HG02884 (cell line): ENCODE results near the gene ARHGAP11A.
"Not testable (repeated sequence)": the region's sequence is repeated elsewhere in the genome, so short reads cannot be mapped to it uniquely, and the experiment has no call there.

Experiments
- ATAC-seq: cut with Tn5 transposase; IDR thresholded peaks from one replicate; pipeline ENCODE4 v1.9.1; 2021; ENCODE audit warnings: mild to moderate bottlenecking, moderate library complexity; ENCODE audit not compliant: unreplicated experiment

Gene ARHGAP11A

GRCh38 chr15:32615051-32615870 lies at the start of gene ARHGAP11A:
TSS of gene ARHGAP11A (plus strand) at chr15:32615504. CDS start at chr15:32616212, 708 bp downstream.
- peak; percentile 61 for ATAC-seq

- ATAC-seq = not testable (repeated sequence)
These were observed 46.3 kb upstream of the ARHGAP11A start for GRCh38 chr15:32568988-32569387.

- ATAC-seq = not testable (repeated sequence)
These were observed 36.8 kb upstream of the ARHGAP11A start for GRCh38 chr15:32578482-32578881.

- not testable (repeated sequence) for ATAC-seq
These were observed 29.5 kb upstream of the ARHGAP11A start for GRCh38 chr15:32585844-32586243.

GRCh38 chr15:32593151-32593550 lies 22.2 kb upstream of the ARHGAP11A start, which contains the start of gene GOLGA8N:
TSS of gene GOLGA8N (plus strand) at chr15:32593456.
- not testable (repeated sequence) for ATAC-seq

GRCh38 chr15:32609518-32609917 lies 5.8 kb upstream of the ARHGAP11A start:
- ATAC-seq = not testable (repeated sequence)

GRCh38 chr15:32610719-32611118 lies 4.6 kb upstream of the ARHGAP11A start:
- ATAC-seq = not testable (repeated sequence)

- ATAC-seq = peak; percentile 29
These were observed 623 bp upstream of the ARHGAP11A start for GRCh38 chr15:32614712-32615050.

GRCh38 chr15:32615871-32616426 lies 645 bp downstream of the ARHGAP11A start:
- peak; percentile 22 for ATAC-seq

GRCh38 chr15:32636410-32636809 lies 21.1 kb downstream of the ARHGAP11A start:
- ATAC-seq = no peak

- peak; percentile 62 for ATAC-seq
These were observed 21.7 kb downstream of the ARHGAP11A start for GRCh38 chr15:32636908-32637567.

GRCh38 chr15:32637704-32638103 lies 22.4 kb downstream of the ARHGAP11A start:
- no peak for ATAC-seq

GRCh38 chr15:32641517-32642059 lies 26.3 kb downstream of the ARHGAP11A start, which contains the start of gene SCG5:
TSS of gene SCG5 (plus strand) at chr15:32641710. CDS start at chr15:32643593, 1,883 bp downstream.
- no peak for ATAC-seq

GRCh38 chr15:32642667-32643435 lies 27.5 kb downstream of the ARHGAP11A start:
- no peak for ATAC-seq

- no peak for ATAC-seq
These were observed 28.7 kb downstream of the ARHGAP11A start for GRCh38 chr15:32643907-32644445.

- ATAC-seq = no peak
These were observed 31.0 kb downstream of the ARHGAP11A start for GRCh38 chr15:32646291-32646690.

GRCh38 chr15:32649342-32649741 lies 34.0 kb downstream of the ARHGAP11A start:
- no peak for ATAC-seq

- no peak for ATAC-seq
These were observed 36.0 kb downstream of the ARHGAP11A start for GRCh38 chr15:32651229-32651837.

- ATAC-seq = no peak
These were observed 36.9 kb downstream of the ARHGAP11A start for GRCh38 chr15:32652178-32652577.

GRCh38 chr15:32656091-32656490 lies 40.8 kb downstream of the ARHGAP11A start:
- ATAC-seq = no peak
